Frontal cortex (tissue), 4 donors: ENCODE measurements around the gene NPDC1. TPM values are rescaled to one million over a fixed set of nuclear protein-coding genes. Genes with fewer than 3 reads are reported as not detected.
"Not testable (repeated sequence)": the region's sequence is repeated elsewhere in the genome, so short reads cannot be mapped to it uniquely, and the experiment has no call there.

Experiments
- DNase-seq, 2 donors: peaks; one replicate each; pipeline ENCODE4 v3.0.0; 2012; ENCODE audit warnings: low spot score in 2 of 2
- FAIRE-seq: peaks from 2 replicates; lab custom pipeline; 2012; peaks lifted over from hg19 to GRCh38; lab: Jason Lieb, UNC
- total RNA-seq: library from RNA; depleted of rRNA; stranded (reverse); fragments of >200 nt; gene quantifications from one replicate; pipeline ENCODE4 v1.2.3, GENCODE V29; 2014
- donor health status: control.
- donor health status: control.
- donor health status: control.

Gene NPDC1
- total RNA-seq, 1 donor from 2014 or later, result 16.3 TPM

- FAIRE-seq, result no peak
- no peak for DNase-seq
Observed at GRCh38 chr9:137044037-137044436, 1.9 kb downstream of the NPDC1 start.

GRCh38 chr9:137042751-137043727 lies 2.9 kb downstream of the NPDC1 start:
- no peak for DNase-seq
- no peak for FAIRE-seq

- FAIRE-seq, result no peak
- no peak for DNase-seq
Observed at GRCh38 chr9:137041124-137041523, 4.9 kb downstream of the NPDC1 start.

GRCh38 chr9:137040568-137040967 lies 5.4 kb downstream of the NPDC1 start:
- DNase-seq (no peak), FAIRE-seq (no peak)

GRCh38 chr9:137039611-137040366 lies 6.2 kb downstream of the NPDC1 start:
- no peak for DNase-seq
- no peak for FAIRE-seq

- DNase-seq, result no peak
- no peak for FAIRE-seq
Observed at GRCh38 chr9:137038916-137039315, 7.1 kb downstream of the NPDC1 start.

GRCh38 chr9:137037483-137037882 lies 8.5 kb downstream of the NPDC1 start:
- DNase-seq, result no peak
- FAIRE-seq, result no peak

GRCh38 chr9:137037035-137037434 lies 8.9 kb downstream of the NPDC1 start:
- FAIRE-seq (no peak), DNase-seq (no peak)

- DNase-seq (no peak), FAIRE-seq (no peak)
Observed at GRCh38 chr9:137035937-137036336, 10.0 kb downstream of the NPDC1 start.

- DNase-seq (no peak), FAIRE-seq (no peak)
Observed at GRCh38 chr9:137035507-137035834, 10.5 kb downstream of the NPDC1 start.

- peak; percentile 89 to 92 for DNase-seq
- FAIRE-seq, result no peak
Observed at GRCh38 chr9:137034709-137035506, 11.1 kb downstream of the NPDC1 start.

GRCh38 chr9:137034039-137034708 lies 11.8 kb downstream of the NPDC1 start:
- no peak for DNase-seq
- FAIRE-seq, result no peak

GRCh38 chr9:137033481-137033880 lies 12.5 kb downstream of the NPDC1 start:
- not testable (repeated sequence) for FAIRE-seq, DNase-seq

GRCh38 chr9:137032858-137033257 lies 13.1 kb downstream of the NPDC1 start:
- DNase-seq (no peak), FAIRE-seq (no peak)

- DNase-seq (no peak), FAIRE-seq (no peak)
Observed at GRCh38 chr9:137031904-137032640, 13.9 kb downstream of the NPDC1 start, which contains the start of gene FUT7. FUT7 (minus strand) TSS chr9:137032088; CDS start chr9:137031991, 97 bp downstream.

GRCh38 chr9:137030538-137031527 lies 15.1 kb downstream of the NPDC1 start:
- FAIRE-seq, result no peak
- DNase-seq, result no peak

GRCh38 chr9:137030006-137030405 lies 16.0 kb downstream of the NPDC1 start:
- no peak for DNase-seq

More at GRCh38 chr9:137030006-137030405, 16.0 kb downstream of the NPDC1 start:
- no peak for FAIRE-seq
